Chondrocyte (in vitro differentiated cells): ENCODE data around the gene GTF2E1. TPM values are rescaled to one million over a fixed set of nuclear protein-coding genes. Genes with fewer than 3 reads are reported as not detected.
A peak's percentile ranks its signal among the peaks of the same experiment; 100 is the strongest.
"Not testable (repeated sequence)": the region's sequence is repeated elsewhere in the genome, so short reads cannot be mapped to it uniquely, and the experiment has no call there.

Source experiments
- DNase-seq: peaks from one replicate; pipeline ENCODE4 v3.0.0; 2021; ENCODE audit warnings: mixed read lengths, low spot score
- H3K27ac Mint-ChIP-seq: one replicate; pipeline ENCODE4 v1.8.0; 2021; ENCODE audit warnings: mild to moderate bottlenecking, moderate library complexity, mixed read lengths; ENCODE audit not compliant: unreplicated experiment
- H3K27me3 Mint-ChIP-seq: 2 replicates; pipeline ENCODE4 v1.8.0; 2021; ENCODE audit warnings: low read depth, mixed read lengths
- H3K36me3 Mint-ChIP-seq: 2 replicates; pipeline ENCODE4 v1.8.0; 2021; ENCODE audit warnings: low read depth, mixed read lengths
- H3K4me1 Mint-ChIP-seq: 2 replicates; pipeline ENCODE4 v1.8.0; 2021; ENCODE audit warnings: low read depth, mild to moderate bottlenecking, mixed read lengths
- H3K4me3 Mint-ChIP-seq: one replicate; pipeline ENCODE4 v1.8.0; 2021; ENCODE audit warnings: mild to moderate bottlenecking, moderate library complexity, mixed read lengths; ENCODE audit not compliant: unreplicated experiment
- H3K9me3 Mint-ChIP-seq: 2 replicates; pipeline ENCODE4 v1.8.0; 2021; ENCODE audit warnings: low read depth, mixed read lengths
- total RNA-seq: library from RNA; stranded (reverse); gene quantifications from 3 replicates; pipeline ENCODE4 v1.2.1, GENCODE V29; 2021
- TF ChIP-seq, protein P1 (sequence below): fragments of 200-600 bp; sonication (generic); IDR thresholded peaks from 2 replicates; pipeline ENCODE4 v1.5.0; 2021; ENCODE audit warnings: antibody characterized with exemption, mild to moderate bottlenecking, moderate library complexity

GTF2E1 gene
- total RNA-seq, 1 donor from 2014 or later: 18.0 TPM

DNA sequence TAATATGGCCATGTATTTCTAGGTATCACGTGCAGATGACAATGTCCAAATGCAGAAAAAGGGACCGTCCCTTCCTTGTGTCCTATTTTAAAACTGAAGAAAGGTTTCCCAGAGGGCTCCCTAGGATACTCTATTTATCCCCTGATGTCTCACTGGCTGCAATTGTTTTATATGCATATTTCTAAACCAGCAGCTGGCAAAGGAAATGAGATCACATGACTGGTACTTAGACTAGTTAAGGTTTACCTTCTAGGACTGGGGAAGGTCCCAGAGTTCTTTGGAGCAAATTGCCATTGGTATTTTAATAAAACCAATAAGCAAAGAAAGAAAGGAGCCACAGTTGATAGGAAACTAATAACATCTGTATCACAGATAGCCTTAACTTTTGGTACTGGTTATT, 29.5 kb downstream of the GTF2E1 start:
- DNase-seq: no peak
- Mint-ChIP-seq H3K27ac (no peak overlapping the region), H3K27me3 (no peaks in the 10 kb centered on the region), H3K36me3 (peaks cover 6% of the 10 kb centered on the region), H3K4me1 (peaks cover 24% of the 10 kb centered on the region), H3K4me3 (no peak overlapping the region), H3K9me3 (no peaks in the 10 kb centered on the region)
- TF ChIP-seq, protein P1, sequence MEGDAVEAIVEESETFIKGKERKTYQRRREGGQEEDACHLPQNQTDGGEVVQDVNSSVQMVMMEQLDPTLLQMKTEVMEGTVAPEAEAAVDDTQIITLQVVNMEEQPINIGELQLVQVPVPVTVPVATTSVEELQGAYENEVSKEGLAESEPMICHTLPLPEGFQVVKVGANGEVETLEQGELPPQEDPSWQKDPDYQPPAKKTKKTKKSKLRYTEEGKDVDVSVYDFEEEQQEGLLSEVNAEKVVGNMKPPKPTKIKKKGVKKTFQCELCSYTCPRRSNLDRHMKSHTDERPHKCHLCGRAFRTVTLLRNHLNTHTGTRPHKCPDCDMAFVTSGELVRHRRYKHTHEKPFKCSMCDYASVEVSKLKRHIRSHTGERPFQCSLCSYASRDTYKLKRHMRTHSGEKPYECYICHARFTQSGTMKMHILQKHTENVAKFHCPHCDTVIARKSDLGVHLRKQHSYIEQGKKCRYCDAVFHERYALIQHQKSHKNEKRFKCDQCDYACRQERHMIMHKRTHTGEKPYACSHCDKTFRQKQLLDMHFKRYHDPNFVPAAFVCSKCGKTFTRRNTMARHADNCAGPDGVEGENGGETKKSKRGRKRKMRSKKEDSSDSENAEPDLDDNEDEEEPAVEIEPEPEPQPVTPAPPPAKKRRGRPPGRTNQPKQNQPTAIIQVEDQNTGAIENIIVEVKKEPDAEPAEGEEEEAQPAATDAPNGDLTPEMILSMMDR: no peak

DNA sequence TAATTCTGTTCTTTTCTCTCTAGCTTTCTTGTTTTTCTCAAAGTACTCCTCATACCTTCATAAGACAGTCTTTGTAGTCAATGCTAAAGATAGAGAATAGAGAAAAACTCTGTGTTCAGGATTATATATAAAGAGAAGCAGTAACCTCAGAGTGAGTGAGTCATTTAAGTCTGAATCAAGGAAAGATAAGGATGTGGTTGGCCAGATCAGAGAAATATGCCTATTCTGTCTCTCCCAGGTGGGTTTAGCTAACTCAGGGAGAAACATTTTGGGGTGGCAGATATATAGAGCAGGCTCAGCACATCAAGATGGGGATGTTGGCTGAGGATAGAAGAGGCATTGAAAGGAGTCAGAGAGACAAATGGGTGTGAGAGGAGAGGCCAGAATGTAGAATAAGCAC, 31.4 kb downstream of the GTF2E1 start:
- H3K27me3 Mint-ChIP-seq: no peaks in the 10 kb centered on the region
- DNase-seq: no peak
- TF ChIP-seq, protein P1: no peak
- no peaks in the 10 kb centered on the region for H3K9me3 Mint-ChIP-seq
- no peak overlapping the region for H3K27ac Mint-ChIP-seq
- H3K36me3 Mint-ChIP-seq: peaks cover 7% of the 10 kb centered on the region
- no peak overlapping the region for H3K4me3 Mint-ChIP-seq
- H3K4me1 Mint-ChIP-seq: peaks cover 18% of the 10 kb centered on the region

DNA sequence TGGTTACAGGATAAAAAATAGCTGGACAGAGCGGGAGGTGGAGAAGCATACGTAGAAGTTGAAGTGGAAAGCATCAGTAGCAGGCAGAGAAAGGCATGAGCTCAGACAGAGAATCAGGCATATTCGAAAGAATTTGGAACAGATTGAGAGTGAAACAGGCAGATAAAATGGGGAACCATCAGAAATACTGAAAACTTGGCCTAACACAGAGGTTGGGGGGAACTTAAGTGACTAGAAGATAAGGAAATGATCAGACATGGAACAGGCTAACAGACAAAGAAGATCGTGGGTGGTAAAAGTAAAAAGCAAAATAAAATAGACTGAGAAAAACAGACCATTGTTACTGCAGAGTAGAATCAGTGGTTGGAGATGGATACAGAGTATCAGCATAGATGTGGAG, 32.9 kb downstream of the GTF2E1 start:
- no peak for DNase-seq
- Mint-ChIP-seq H3K36me3 (peaks cover 7% of the 10 kb centered on the region), H3K4me1 (peaks cover 18% of the 10 kb centered on the region), H3K9me3 (no peaks in the 10 kb centered on the region), H3K27me3 (no peaks in the 10 kb centered on the region), H3K4me3 (no peak overlapping the region), H3K27ac (no peak overlapping the region)
- TF ChIP-seq, protein P1: no peak

DNA sequence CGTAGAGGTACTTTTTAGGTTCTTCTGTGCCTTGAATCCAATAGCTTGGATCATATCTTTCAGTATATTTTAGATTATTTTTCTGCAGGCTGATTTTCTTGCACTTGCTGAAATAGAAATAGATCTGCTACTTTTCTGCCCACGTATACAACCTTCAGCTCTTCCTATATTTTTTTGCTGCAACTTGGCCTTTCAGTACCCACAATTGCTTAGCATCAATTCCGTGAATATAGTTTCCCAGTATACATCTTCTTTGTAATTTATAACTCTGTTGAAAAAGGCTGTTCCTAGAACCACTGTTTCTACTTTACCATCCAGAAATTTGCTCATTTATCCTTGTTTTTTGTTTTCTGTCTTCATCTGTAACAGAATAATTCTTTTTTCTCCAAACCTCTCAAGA, 36.2 kb downstream of the GTF2E1 start:
- Mint-ChIP-seq H3K27ac (no peak overlapping the region), H3K4me3 (no peak overlapping the region), H3K36me3 (peaks cover 11% of the 10 kb centered on the region), H3K27me3 (no peaks in the 10 kb centered on the region), H3K9me3 (no peaks in the 10 kb centered on the region), H3K4me1 (peaks cover 25% of the 10 kb centered on the region)
- TF ChIP-seq, protein P1: no peak
- DNase-seq: no peak

DNA sequence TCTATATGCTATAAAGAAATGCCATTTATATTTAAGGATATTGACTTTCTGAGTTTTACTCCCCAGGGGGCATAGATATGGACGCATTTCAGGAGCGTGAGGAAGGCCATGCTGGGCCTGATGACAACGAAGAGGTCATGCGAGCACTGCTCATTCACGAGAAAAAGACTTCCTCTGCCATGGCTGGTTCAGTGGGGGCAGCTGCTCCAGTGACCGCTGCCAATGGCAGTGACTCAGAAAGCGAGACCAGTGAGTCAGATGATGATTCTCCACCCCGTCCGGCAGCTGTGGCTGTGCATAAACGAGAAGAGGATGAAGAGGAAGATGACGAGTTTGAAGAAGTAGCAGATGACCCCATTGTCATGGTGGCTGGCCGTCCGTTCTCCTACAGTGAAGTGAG, 38.4 kb downstream of the GTF2E1 start:
- no peaks in the 10 kb centered on the region for H3K27me3 Mint-ChIP-seq
- TF ChIP-seq, protein P1: no peak
- peaks cover 29% of the 10 kb centered on the region for H3K4me1 Mint-ChIP-seq
- H3K27ac Mint-ChIP-seq: peak overlapping the region; percentile 88
- H3K4me3 Mint-ChIP-seq: no peak overlapping the region
- H3K9me3 Mint-ChIP-seq: no peaks in the 10 kb centered on the region
- peaks cover 11% of the 10 kb centered on the region for H3K36me3 Mint-ChIP-seq
- no peak for DNase-seq

DNA sequence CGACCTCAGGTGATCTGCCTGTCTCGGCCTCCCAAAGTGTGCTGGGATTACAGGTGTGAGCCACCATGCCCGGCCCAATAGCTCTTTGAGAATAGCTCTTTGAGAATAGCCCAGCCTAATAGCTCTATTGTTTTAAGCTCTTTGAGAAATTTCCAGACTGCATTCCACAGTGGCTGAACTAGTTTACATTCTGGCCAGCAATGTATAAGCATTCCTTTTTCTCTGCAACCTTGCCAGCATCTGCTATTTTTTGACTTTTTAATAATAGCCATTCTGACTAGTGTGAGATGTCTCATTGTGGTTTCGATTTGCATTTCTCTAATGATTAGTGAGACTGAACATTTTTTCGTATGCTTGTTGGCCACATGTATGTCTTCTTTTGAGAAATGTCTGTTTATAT, 43.3 kb downstream of the GTF2E1 start:
- not testable (repeated sequence) for H3K36me3 Mint-ChIP-seq, DNase-seq, H3K27ac Mint-ChIP-seq, H3K4me3 Mint-ChIP-seq, H3K9me3 Mint-ChIP-seq, H3K27me3 Mint-ChIP-seq
- peaks cover 23% of the 10 kb centered on the region for H3K4me1 Mint-ChIP-seq
